Vagina (tissue), 2 donors: ENCODE measurements around the gene TNFSF4. TPM values are rescaled to one million over a fixed set of nuclear protein-coding genes. Genes with fewer than 3 reads are reported as not detected.

Source experiments
- DNase-seq, 2 donors: peaks; one replicate each; pipeline ENCODE4 v3.0.0-alpha.2; 2017; ENCODE audit errors: extremely low spot score in 2 of 2
- H3K27ac ChIP-seq: fragments of 200-600 bp; sonication (generic); one replicate; pipeline ENCODE4 v1.5.1; 2019
- H3K27me3 ChIP-seq: fragments of 200-600 bp; sonication (generic); one replicate; pipeline ENCODE4 v1.5.1; 2019
- H3K36me3 ChIP-seq, 2 donors: fragments of 200-600 bp; sonication (generic); one replicate each; pipeline ENCODE4 v1.5.1; 2017 to 2019
- H3K4me1 ChIP-seq: fragments of 200-600 bp; sonication (generic); one replicate; pipeline ENCODE4 v1.5.1; 2019
- H3K4me3 ChIP-seq, 2 donors: fragments of 200-600 bp; sonication (generic); 1 replicate in 1 of 2; 2 replicates in 1 of 2; pipeline ENCODE4 v1.5.1; 2016 to 2019
- H3K9me3 ChIP-seq: fragments of 200-600 bp; sonication (generic); one replicate; pipeline ENCODE4 v1.5.1; 2019
- POLR2A ChIP-seq, 2 donors: fragments of 450-650 bp; IDR thresholded peaks; one replicate each; pipeline ENCODE4 v1.6.1; 2017; ENCODE audit warnings: antibody characterized with exemption in 2 of 2, mild to moderate bottlenecking in 2 of 2, moderate library complexity in 2 of 2
- POLR2AphosphoS5 ChIP-seq, 2 donors: sonication (generic); formaldehyde crosslinking; IDR thresholded peaks; one replicate each; pipeline ENCODE4 v1.9.0; 2017; ENCODE audit warnings: antibody characterized with exemption in 2 of 2, mild to moderate bottlenecking in 2 of 2, low read depth in 1 of 2; ENCODE audit not compliant: insufficient read depth in 1 of 2
- intact Hi-C: fragments of 100-400 bp; cut with DNase I; formaldehyde crosslinking; loops from one replicate; pipeline ENCODE4 v1.15.1; 2023
- total RNA-seq: library from RNA; depleted of rRNA; stranded (reverse); fragments of >200 nt; gene quantifications from one replicate; pipeline ENCODE4 v1.2.3, GENCODE V29; 2016
- TF ChIP-seq, protein P1 (sequence below), 3 experiments: fragments of 450-650 bp in 2 of 3; fragments of 200-600 bp in 1 of 3; sonication (generic) in 1 of 3; IDR thresholded peaks; one replicate each; pipeline ENCODE4 v1.5.1; 2017 to 2019; ENCODE audit warnings: antibody characterized with exemption in 3 of 3, mild to moderate bottlenecking in 2 of 3, moderate library complexity in 2 of 3

TNFSF4 gene
- total RNA-seq, 1 donor from 2014 or later, result 0.74 TPM

DNA sequence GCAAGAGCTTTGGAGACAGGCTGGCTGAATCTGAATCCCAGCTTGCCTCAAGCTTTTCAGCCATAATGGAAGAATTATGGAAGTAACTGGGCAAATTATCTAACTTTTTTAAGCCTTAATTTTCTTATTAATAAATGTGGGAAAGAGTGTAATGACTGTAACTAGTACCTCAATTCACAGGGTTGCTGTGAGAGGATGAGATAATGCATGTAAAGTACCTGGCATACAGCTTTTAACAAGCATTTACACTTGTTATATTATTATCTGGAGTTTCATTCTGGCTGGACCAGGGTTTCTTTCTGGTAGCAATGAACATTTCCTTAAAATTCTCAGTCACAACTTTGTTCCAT is 15.9 kb upstream of the TNFSF4 start:
- no peaks in the 10 kb centered on the region for H3K27me3 ChIP-seq
- intact Hi-C loops, result no loop called here
- H3K4me3 ChIP-seq, result no peak overlapping the region
- no peak overlapping the region for H3K27ac ChIP-seq
- H3K4me1 ChIP-seq, result no peaks in the 10 kb centered on the region
- H3K9me3 ChIP-seq, result no peaks in the 10 kb centered on the region
- TF ChIP-seq, protein P1, sequence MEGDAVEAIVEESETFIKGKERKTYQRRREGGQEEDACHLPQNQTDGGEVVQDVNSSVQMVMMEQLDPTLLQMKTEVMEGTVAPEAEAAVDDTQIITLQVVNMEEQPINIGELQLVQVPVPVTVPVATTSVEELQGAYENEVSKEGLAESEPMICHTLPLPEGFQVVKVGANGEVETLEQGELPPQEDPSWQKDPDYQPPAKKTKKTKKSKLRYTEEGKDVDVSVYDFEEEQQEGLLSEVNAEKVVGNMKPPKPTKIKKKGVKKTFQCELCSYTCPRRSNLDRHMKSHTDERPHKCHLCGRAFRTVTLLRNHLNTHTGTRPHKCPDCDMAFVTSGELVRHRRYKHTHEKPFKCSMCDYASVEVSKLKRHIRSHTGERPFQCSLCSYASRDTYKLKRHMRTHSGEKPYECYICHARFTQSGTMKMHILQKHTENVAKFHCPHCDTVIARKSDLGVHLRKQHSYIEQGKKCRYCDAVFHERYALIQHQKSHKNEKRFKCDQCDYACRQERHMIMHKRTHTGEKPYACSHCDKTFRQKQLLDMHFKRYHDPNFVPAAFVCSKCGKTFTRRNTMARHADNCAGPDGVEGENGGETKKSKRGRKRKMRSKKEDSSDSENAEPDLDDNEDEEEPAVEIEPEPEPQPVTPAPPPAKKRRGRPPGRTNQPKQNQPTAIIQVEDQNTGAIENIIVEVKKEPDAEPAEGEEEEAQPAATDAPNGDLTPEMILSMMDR (IDR thresholded peaks at IDR 0.05), result no peak
- TF ChIP-seq POLR2A (IDR thresholded peaks at IDR 0.05) (no peak), POLR2AphosphoS5 (IDR thresholded peaks at IDR 0.05; ENCODE audit: insufficient read depth in 1 of 2, low read depth in 1 of 2) (no peak)
- H3K36me3 ChIP-seq, result no peaks in the 10 kb centered on the region
- no peak for DNase-seq

DNA sequence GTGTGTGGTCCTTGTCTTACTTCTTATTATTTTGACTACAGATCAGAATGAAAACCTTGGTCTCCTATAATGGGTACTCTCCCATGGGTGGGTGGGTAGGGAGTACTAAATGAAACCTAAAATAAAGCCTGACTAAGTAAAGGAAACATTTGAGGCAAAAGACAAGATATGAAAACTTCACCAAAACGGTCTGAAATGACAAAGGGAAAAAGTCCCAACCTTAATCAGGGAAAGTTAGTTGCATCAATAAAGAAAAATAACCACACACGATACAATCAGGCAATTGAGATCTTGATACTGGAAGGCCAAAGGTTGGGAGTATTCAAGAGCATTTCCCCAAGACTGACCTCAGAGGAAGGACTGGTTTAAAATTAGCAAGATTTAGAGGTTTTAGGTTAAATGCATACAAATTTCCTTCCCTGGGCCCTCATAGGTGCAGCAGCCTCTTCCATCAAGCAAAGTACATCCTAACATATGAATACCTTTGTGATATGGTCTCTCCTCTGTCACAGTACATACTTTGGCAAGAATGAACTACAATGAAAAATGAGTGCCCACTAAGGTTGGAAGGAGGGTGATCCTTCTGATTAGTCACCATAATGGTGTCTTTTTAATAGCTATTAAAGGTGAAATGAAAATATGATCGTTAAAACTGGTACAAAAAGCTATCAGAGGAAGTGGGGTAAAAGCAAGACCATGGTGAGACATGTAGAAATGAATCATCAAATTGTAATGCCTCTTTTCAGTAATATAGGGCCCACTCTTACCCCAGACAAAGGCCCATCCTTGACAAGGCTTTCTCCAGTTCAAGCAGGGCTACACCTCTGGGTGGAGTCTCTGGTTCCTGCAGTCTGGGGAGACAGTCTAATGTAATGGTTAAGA is 15.3 kb upstream of the TNFSF4 start:
- intact Hi-C loops, result no loop called here
- Histone ChIP-seq H3K27ac (no peak overlapping the region), H3K27me3 (no peaks in the 10 kb centered on the region), H3K9me3 (no peaks in the 10 kb centered on the region), H3K36me3 (no peaks in the 10 kb centered on the region), H3K4me1 (no peaks in the 10 kb centered on the region), H3K4me3 (no peak overlapping the region)
- DNase-seq, result no peak
- TF ChIP-seq POLR2A (IDR thresholded peaks at IDR 0.05) (no peak), POLR2AphosphoS5 (IDR thresholded peaks at IDR 0.05; ENCODE audit: insufficient read depth in 1 of 2, low read depth in 1 of 2) (no peak)
- TF ChIP-seq, protein P1 (IDR thresholded peaks at IDR 0.05), result no peak

DNA sequence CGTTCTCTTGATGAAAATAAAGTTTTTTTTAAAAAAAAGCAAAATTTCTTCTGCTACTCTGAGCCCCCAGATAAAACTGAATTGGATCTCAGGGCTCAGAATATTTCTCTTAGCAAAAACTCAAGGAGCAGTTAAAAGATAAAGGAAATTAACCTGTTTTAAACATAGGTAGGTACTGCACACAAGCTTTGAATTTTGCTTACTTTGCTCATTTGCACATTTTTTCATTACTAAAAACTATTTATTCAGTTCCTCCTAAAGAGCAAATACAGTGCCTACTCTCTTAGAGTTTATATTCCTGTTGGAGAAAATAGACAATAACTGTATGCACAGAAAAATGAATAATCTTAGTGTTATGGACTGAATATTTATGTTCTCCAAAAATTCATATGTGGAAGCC is 13.0 kb upstream of the TNFSF4 start:
- no peaks in the 10 kb centered on the region for H3K36me3 ChIP-seq
- no peak overlapping the region for H3K27ac ChIP-seq
- no peaks in the 10 kb centered on the region for H3K4me1 ChIP-seq
- H3K9me3 ChIP-seq, result no peaks in the 10 kb centered on the region
- intact Hi-C loops, result no loop called here
- DNase-seq, result no peak
- TF ChIP-seq, protein P1 (IDR thresholded peaks at IDR 0.05), result no peak
- no peak overlapping the region for H3K4me3 ChIP-seq
- H3K27me3 ChIP-seq, result no peaks in the 10 kb centered on the region

DNA sequence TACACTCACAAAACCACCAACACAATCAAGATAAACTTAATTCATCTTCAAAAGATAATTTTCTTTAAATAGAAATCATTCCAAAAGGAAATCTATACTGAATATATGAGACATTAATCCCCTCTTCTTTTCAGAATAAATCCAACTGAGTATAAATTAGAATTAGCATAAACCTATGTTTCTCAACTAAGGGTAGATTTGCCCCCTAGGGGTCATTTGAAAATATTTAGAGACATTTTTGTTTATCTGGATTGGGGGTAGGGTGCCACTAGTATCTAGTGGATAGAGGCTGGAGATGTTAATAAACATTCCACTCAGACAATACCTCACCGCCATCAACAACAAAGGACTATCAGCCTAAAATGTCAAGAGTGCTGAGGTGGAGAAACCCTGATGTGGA is 6.5 kb upstream of the TNFSF4 start:
- TF ChIP-seq, protein P1 (IDR thresholded peaks at IDR 0.05), result no peak
- TF ChIP-seq POLR2A (IDR thresholded peaks at IDR 0.05) (no peak), POLR2AphosphoS5 (IDR thresholded peaks at IDR 0.05; ENCODE audit: insufficient read depth in 1 of 2, low read depth in 1 of 2) (no peak)
- Histone ChIP-seq H3K4me3 (no peak overlapping the region), H3K36me3 (no peaks in the 10 kb centered on the region), H3K27me3 (no peaks in the 10 kb centered on the region), H3K9me3 (no peaks in the 10 kb centered on the region), H3K4me1 (no peaks in the 10 kb centered on the region), H3K27ac (no peak overlapping the region)
- no peak for DNase-seq
- intact Hi-C loops, result no loop called here

DNA sequence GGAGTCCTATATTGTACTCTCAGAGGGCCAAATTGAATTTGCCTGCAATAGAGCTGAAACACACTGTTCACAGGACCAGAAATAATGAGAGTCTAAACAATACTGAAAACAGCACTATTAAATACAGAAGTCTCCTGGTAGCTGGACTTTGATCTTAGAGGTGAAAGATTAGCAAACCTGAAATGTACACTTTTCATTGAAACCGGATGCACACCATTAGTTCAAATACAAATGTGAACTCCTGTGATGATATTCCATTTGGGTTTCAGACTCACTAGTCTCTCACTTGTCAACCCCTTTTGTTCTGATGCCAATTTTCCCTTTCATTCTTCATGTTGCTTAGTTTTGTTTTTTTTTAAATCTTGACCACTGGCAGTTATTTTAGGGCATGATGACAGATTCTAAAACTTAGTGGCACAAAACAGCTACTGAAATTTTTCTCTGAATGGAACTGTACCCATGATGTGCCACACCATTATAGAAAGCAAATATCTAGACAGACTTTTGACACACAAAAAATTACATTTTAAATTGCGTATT is 5.9 kb upstream of the TNFSF4 start:
- Histone ChIP-seq H3K4me1 (no peaks in the 10 kb centered on the region), H3K9me3 (no peaks in the 10 kb centered on the region), H3K36me3 (no peaks in the 10 kb centered on the region), H3K27me3 (no peaks in the 10 kb centered on the region), H3K27ac (no peak overlapping the region), H3K4me3 (no peak overlapping the region)
- TF ChIP-seq POLR2AphosphoS5 (IDR thresholded peaks at IDR 0.05; ENCODE audit: insufficient read depth in 1 of 2, low read depth in 1 of 2) (no peak), POLR2A (IDR thresholded peaks at IDR 0.05) (no peak)
- TF ChIP-seq, protein P1 (IDR thresholded peaks at IDR 0.05), result no peak
- no peak for DNase-seq
- intact Hi-C loops, result no loop called here
